GM13977 (cell line): Measurements from ENCODE around the gene FLT3.
"Not testable (repeated sequence)": the region's sequence is repeated elsewhere in the genome, so short reads cannot be mapped to it uniquely, and the experiment has no call there.

Source experiments
- DNase-seq: peaks from one replicate; pipeline ENCODE4 v3.0.0; 2012; ENCODE audit warnings: low spot score
- in situ Hi-C: fragments of 300-500 bp; cut with MboI; formaldehyde crosslinking; loops from one replicate; pipeline ENCODE4 v1.12.0; 2022; ENCODE audit warnings: low sequenced_read_pairs, low pct_unique_long_range_greater_than_20kb, mixed read lengths, inconsistent platforms; ENCODE audit not compliant: unreplicated experiment
- TF ChIP-seq, protein P1 (sequence below): IDR thresholded peaks from 2 replicates; pipeline ENCODE4 v1.5.1; 2012; ENCODE audit warnings: mild to moderate bottlenecking, control low read depth; ENCODE audit not compliant: insufficient read depth; ENCODE audit errors: extremely low read depth, missing control alignments

FLT3 gene

DNA sequence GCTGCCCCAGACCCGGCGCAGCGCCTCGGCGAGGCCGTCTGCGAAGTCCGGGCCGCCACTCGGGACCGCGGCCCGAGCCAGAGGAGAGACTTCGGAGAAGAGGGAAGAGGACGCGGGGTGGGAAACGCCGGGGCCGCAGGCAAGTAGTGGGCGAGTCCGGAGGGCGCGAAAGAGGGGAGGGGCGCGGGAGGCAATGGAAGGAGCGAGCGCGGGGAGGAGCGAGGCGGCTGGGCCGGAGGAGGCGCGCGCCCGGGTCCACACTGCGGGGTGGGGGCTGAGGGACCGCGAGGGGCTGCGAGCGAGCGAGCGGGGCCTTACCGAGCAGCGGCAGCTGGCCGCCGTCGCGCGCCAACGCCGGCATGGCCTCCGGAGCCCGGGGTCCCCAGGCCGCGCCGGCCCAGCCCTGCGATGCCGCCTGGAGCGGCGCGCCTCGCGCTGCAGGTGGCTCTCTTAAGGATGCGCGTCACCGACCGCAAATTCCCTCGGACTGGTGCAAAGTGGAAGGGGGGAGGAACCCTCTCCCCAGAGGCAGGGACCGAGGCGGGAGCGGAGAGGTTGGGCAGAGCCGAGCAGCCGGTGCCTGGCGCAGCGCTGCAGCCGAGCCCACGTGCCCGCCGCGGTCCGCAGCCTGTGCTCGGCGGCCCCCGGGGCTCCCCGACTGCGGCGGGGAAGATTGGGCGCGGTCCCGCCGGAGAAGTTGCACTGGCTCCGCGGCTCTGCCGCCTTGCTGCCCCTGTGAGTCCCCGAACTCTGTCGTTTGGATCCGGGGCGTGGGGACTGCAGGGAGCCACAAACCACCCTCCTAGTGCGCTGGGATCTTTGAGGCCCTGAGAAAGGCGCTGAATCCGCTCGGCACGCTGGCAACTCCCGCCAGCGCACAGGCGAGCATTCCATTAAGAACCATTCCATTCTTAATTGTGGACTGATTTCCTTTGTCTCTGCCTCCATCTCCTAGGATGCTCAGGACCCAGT is at the start of gene FLT3:
Gene FLT3 (minus strand): TSS at position 427 of the 972 bp plus-strand sequence. CDS start 66 bp downstream, at position 361.
- in situ Hi-C loops: no loop called here
- peak; percentile 77 for DNase-seq
- TF ChIP-seq, protein P1, sequence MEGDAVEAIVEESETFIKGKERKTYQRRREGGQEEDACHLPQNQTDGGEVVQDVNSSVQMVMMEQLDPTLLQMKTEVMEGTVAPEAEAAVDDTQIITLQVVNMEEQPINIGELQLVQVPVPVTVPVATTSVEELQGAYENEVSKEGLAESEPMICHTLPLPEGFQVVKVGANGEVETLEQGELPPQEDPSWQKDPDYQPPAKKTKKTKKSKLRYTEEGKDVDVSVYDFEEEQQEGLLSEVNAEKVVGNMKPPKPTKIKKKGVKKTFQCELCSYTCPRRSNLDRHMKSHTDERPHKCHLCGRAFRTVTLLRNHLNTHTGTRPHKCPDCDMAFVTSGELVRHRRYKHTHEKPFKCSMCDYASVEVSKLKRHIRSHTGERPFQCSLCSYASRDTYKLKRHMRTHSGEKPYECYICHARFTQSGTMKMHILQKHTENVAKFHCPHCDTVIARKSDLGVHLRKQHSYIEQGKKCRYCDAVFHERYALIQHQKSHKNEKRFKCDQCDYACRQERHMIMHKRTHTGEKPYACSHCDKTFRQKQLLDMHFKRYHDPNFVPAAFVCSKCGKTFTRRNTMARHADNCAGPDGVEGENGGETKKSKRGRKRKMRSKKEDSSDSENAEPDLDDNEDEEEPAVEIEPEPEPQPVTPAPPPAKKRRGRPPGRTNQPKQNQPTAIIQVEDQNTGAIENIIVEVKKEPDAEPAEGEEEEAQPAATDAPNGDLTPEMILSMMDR: no peak

DNA sequence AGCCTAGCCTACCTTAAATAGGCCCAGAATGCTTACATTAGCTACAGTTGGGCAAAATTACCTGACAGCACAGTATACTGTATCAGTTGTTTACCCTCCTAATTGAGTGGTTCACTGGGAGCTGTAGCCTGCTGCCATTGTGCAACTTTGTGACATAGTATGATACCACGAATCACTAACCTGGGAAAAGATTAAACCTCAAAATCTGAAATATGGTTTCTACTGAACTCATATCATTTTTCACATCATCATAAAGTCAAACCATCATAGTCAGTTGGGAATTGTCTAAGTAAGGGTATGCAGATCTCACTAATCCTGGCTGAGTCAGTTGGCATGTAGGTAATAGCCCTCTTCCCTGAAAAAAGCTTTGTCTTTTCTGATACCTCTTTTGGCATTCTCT is 47.1 kb upstream of the FLT3 start:
- TF ChIP-seq, protein P1: no peak
- DNase-seq: no peak
- in situ Hi-C loops: no loop called here

DNA sequence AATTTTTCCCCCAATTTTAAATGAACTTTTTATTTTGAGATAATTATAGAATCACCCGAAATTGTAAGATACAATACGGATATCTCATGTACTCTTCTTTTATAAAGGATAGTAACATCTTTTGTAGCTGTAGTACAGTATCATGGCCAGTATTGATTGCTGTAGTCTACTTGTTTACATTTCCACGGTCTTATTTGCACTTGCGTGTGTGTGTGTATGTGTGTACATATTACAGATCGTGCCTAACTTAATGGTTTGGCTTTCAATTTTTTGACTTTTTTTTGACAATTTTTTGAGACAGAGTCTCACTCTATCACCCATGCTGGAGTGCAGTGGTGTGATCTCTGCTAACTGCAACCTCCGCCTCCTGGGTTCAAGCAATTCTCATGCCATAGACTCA is 44.7 kb upstream of the FLT3 start:
- DNase-seq: no peak
- TF ChIP-seq, protein P1: no peak
- in situ Hi-C loops: no loop called here

DNA sequence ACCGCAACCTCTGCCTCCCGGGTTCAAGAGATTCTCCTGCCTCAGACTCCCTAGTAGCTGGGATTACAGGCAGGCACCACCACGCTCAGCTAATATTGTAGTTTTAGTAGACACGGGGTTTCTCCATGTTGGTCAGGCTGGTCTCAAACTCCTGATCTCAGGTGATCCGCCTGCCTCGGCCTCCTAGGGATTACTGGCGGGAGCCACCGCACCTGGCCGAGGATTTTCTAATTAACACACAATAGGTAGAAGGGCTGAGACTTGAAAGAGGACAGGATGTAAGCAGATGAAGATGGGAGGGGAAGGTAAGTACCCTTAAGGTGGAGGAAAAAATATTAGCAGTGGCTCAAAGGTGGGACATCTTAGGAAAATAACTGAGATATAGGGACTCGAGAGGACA is 41.2 kb upstream of the FLT3 start:
- DNase-seq, in situ Hi-C loops: not testable (repeated sequence)

DNA sequence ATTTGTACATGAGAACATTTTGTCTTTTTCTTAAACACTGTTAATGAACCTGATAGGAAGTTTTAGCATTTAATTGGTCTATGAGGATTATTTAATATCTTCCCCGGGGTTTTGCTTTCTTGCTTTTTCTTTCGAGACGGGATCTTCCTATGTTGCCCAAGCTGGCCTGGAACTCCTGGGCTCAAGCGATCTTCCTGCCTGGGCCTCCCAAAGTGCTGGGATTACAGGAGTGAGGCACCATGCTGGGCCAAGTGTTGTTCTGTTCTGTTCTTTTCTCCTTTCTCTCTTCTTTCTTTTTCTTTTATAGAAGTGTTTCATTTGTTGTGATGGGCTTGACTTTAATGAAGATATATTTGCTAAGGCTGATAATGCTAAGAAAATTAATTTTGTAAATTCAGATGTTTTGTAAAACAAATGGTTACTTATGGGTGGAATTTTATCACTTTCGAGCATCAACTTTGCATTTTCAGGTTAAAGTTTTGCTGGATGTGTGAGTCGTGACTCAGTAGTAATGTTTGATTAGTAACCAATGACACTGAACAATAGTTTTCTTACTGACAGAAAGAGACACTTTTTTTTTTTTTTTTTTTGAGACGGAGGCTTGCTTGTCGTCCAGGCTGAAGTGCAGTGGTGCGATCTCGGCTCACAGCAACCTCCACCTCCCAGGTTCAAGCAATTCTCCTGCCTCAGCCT is 40.2 kb upstream of the FLT3 start:
- TF ChIP-seq, protein P1: no peak
- in situ Hi-C loops: no loop called here
- no peak for DNase-seq

DNA sequence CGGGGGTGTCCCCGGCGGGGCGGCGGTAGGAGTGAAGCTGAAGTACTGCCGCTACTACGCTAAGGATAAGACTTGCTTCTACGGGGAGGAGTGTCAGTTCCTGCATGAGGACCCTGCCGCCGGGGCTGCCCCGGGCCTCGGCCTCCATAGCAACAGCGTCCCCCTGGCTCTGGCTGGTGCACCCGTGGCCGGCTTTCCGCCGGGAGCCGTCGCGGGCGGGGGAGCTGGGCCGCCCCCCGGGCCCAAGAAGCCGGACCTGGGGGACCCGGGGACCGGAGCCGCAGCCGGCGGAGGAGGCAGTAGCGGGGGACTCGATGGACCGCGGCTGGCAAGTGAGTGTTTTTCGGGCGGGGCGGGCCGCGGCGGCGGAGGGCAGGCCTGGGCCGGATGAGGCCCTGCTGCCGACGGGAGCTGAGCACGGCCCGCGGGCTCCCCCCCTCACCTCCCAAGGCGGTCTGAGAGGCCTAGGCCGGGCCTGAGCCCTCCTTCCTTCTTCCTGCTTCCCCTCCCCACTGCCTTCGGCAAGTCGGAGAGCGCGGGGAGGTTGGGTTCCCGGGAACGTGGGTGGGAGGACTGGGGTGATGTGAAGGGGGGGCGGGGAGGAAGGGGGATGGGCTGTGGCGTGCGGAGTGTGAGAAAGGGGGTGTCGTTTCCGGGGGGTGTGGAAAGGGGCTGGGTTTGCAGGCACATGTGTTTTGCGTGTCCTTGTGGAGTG is 38.5 kb upstream of the FLT3 start:
- peak; percentile 85 for DNase-seq
- TF ChIP-seq, protein P1: peak; percentile 2
- in situ Hi-C loops: no loop called here
